H9 (cell line): ENCODE measurements around the gene PIK3R4. TPM values are rescaled to one million over a fixed set of nuclear protein-coding genes. Genes with fewer than 3 reads are reported as not detected.

ENCODE experiments used
- DNase-seq: peaks from one replicate; pipeline ENCODE4 v3.0.0-alpha.2; 2017
- H2AFZ ChIP-seq: one replicate; pipeline ENCODE4 v1.6.1; 2013; ENCODE audit warnings: mild to moderate bottlenecking, low read length, control low read depth, moderate library complexity
- H2AK5ac ChIP-seq: 2 replicates; pipeline ENCODE4 v1.6.1; 2013; ENCODE audit warnings: low read length, control low read depth, mixed read lengths; ENCODE audit not compliant: insufficient read length
- H2BK120ac ChIP-seq: one replicate; pipeline ENCODE4 v1.6.1; 2013; ENCODE audit warnings: low read depth, mild to moderate bottlenecking, low read length, control low read depth, inconsistent platforms; ENCODE audit not compliant: poor library complexity, severe bottlenecking
- H2BK12ac ChIP-seq: 2 replicates; pipeline ENCODE4 v1.6.1; 2013; ENCODE audit warnings: low read length, control low read depth, mixed read lengths, low read depth; ENCODE audit not compliant: insufficient read length
- H2BK15ac ChIP-seq: 2 replicates; pipeline ENCODE4 v1.6.1; 2013; ENCODE audit warnings: low read depth, low read length, control low read depth
- H2BK20ac ChIP-seq: one replicate; pipeline ENCODE4 v1.6.1; 2013; ENCODE audit warnings: low read depth, mild to moderate bottlenecking, low read length, control low read depth, inconsistent platforms; ENCODE audit not compliant: poor library complexity, severe bottlenecking
- H2BK5ac ChIP-seq: 2 replicates; pipeline ENCODE4 v1.6.1; 2013; ENCODE audit warnings: low read length, control low read depth, mixed read lengths; ENCODE audit not compliant: insufficient read length
- H3K14ac ChIP-seq: 2 replicates; pipeline ENCODE4 v1.6.1; 2013; ENCODE audit warnings: low read length, control low read depth; ENCODE audit not compliant: insufficient read depth
- H3K18ac ChIP-seq: 2 replicates; pipeline ENCODE4 v1.6.1; 2013; ENCODE audit warnings: low read depth, mild to moderate bottlenecking, mixed read lengths, low read length, control low read depth; ENCODE audit not compliant: insufficient read length
- H3K23ac ChIP-seq: 2 replicates; pipeline ENCODE4 v1.6.1; 2013; ENCODE audit warnings: low read length, control low read depth, mixed read lengths, low read depth; ENCODE audit not compliant: insufficient read length
- H3K23me2 ChIP-seq: 2 replicates; pipeline ENCODE4 v1.6.1; 2013; ENCODE audit warnings: low read depth, mild to moderate bottlenecking, mixed read lengths, low read length, control low read depth; ENCODE audit not compliant: insufficient read length, poor library complexity, severe bottlenecking
- H3K27ac ChIP-seq: 2 replicates; pipeline ENCODE4 v1.5.1; 2013; ENCODE audit warnings: low read length, control low read depth, mixed read lengths, low read depth; ENCODE audit not compliant: insufficient read length
- H3K27me3 ChIP-seq: 2 replicates; pipeline ENCODE4 v1.6.1; 2013; ENCODE audit warnings: low read length, control low read depth, inconsistent platforms; ENCODE audit not compliant: insufficient read depth
- H3K4ac ChIP-seq: 2 replicates; pipeline ENCODE4 v1.6.1; 2013; ENCODE audit warnings: low read depth, mild to moderate bottlenecking, control low read depth, inconsistent platforms, low read length, moderate library complexity
- H3K4me1 ChIP-seq: 2 replicates; pipeline ENCODE4 v1.6.1; 2013; ENCODE audit warnings: low read length, control low read depth, inconsistent platforms; ENCODE audit not compliant: insufficient read depth
- H3K4me2 ChIP-seq: 2 replicates; pipeline ENCODE4 v1.6.1; 2013; ENCODE audit warnings: low read length, control low read depth, mixed read lengths; ENCODE audit not compliant: insufficient read length, insufficient read depth
- H3K56ac ChIP-seq: 2 replicates; pipeline ENCODE4 v1.6.1; 2013; ENCODE audit warnings: low read depth, mild to moderate bottlenecking, mixed read lengths, low read length, control low read depth; ENCODE audit not compliant: insufficient read length
- H3K79me1 ChIP-seq: 2 replicates; pipeline ENCODE4 v1.6.1; 2013; ENCODE audit warnings: low read depth, mild to moderate bottlenecking, moderate library complexity, low read length, control low read depth, inconsistent platforms; ENCODE audit not compliant: insufficient read depth, poor library complexity, severe bottlenecking
- H3K79me2 ChIP-seq: 2 replicates; pipeline ENCODE4 v1.6.1; 2013; ENCODE audit warnings: low read length, control low read depth, inconsistent platforms; ENCODE audit not compliant: insufficient read depth
- H3K9ac ChIP-seq: 2 replicates; pipeline ENCODE4 v1.6.1; 2013; ENCODE audit warnings: low read length, control low read depth, mixed read lengths; ENCODE audit not compliant: insufficient read length; ENCODE audit errors: extremely low read depth
- H3K9me3 ChIP-seq: one replicate; pipeline ENCODE4 v1.6.1; 2013; ENCODE audit warnings: low read depth, low read length, inconsistent platforms; ENCODE audit not compliant: control insufficient read depth
- H3T11ph ChIP-seq: one replicate; pipeline ENCODE4 v1.6.1; 2013; ENCODE audit warnings: mild to moderate bottlenecking, low read length, control low read depth, inconsistent platforms
- H4K20me1 ChIP-seq: one replicate; pipeline ENCODE4 v1.6.1; 2013; ENCODE audit not compliant: control insufficient read depth, insufficient read length, insufficient read depth
- H4K5ac ChIP-seq: 2 replicates; pipeline ENCODE4 v1.6.1; 2013; ENCODE audit warnings: low read depth, mild to moderate bottlenecking, mixed read lengths, low read length, control low read depth; ENCODE audit not compliant: insufficient read length
- H4K8ac ChIP-seq: replicated peaks from 2 replicates; pipeline ENCODE4 v1.6.1; 2013; ENCODE audit warnings: low read length, control low read depth, mixed read lengths, low read depth; ENCODE audit not compliant: insufficient read length
- H4K91ac ChIP-seq: 2 replicates; pipeline ENCODE4 v1.6.1; 2013; ENCODE audit warnings: low read depth, mild to moderate bottlenecking, moderate library complexity, mixed read lengths, low read length, control low read depth; ENCODE audit not compliant: insufficient read length
- H3K27ac Mint-ChIP-seq, 3 experiments: 2 replicates in 2 of 3; 3 replicates in 1 of 3; pipeline ENCODE4 v1.8.0; 2020 to 2021; ENCODE audit warnings: mixed read lengths in 3 of 3, mild to moderate bottlenecking in 1 of 3, moderate library complexity in 1 of 3
- H3K27me3 Mint-ChIP-seq: 2 replicates; pipeline ENCODE4 v1.8.0; 2021; ENCODE audit warnings: low read depth, mild to moderate bottlenecking, moderate library complexity, mixed read lengths
- H3K36me3 Mint-ChIP-seq, 3 experiments: 2 replicates in 2 of 3; 3 replicates in 1 of 3; pipeline ENCODE4 v1.8.0; 2020 to 2021; ENCODE audit warnings: low read depth in 3 of 3, mixed read lengths in 3 of 3; ENCODE audit not compliant: insufficient read depth in 1 of 3
- H3K4me1 Mint-ChIP-seq, 2 experiments: 2 replicates each; pipeline ENCODE4 v1.8.0; 2020; ENCODE audit warnings: mixed read lengths in 2 of 2
- H3K4me3 Mint-ChIP-seq, 2 experiments: 2 replicates in 1 of 2; 3 replicates in 1 of 2; pipeline ENCODE4 v1.8.0; 2020 to 2021; ENCODE audit warnings: mild to moderate bottlenecking in 2 of 2, mixed read lengths in 2 of 2, moderate library complexity in 1 of 2
- H3K9me3 Mint-ChIP-seq, 2 experiments: 2 replicates in 1 of 2; 3 replicates in 1 of 2; pipeline ENCODE4 v1.8.0; 2020; ENCODE audit warnings: mild to moderate bottlenecking in 2 of 2, mixed read lengths in 2 of 2, moderate library complexity in 1 of 2
- WGBS: extraction: QIAGEN DNeasy Blood & Tissue Kit; methylation state at CpG from one replicate; pipeline ENCODE4 v1.1.7; 2013; ENCODE audit warnings: missing lambda C conversion rate, low lambda C conversion rate, mixed read lengths; ENCODE audit not compliant: insufficient read length; ENCODE audit errors: extremely low coverage; 5-methylcytosine and 5-hydroxymethylcytosine counted together
- total RNA-seq: library from RNA; stranded (reverse); gene quantifications from 2 replicates; pipeline ENCODE4 v1.2.1, GENCODE V29; 2021
- TF ChIP-seq, protein P1 (sequence below): fragments of 200-600 bp; sonication (generic); conservative IDR thresholded peaks from 3 replicates; pipeline ENCODE4 v1.8.0; 2021; ENCODE audit warnings: antibody characterized with exemption, mild to moderate bottlenecking

Gene PIK3R4
- total RNA-seq, 1 experiment from 2014 or later: 28.6 TPM

DNA sequence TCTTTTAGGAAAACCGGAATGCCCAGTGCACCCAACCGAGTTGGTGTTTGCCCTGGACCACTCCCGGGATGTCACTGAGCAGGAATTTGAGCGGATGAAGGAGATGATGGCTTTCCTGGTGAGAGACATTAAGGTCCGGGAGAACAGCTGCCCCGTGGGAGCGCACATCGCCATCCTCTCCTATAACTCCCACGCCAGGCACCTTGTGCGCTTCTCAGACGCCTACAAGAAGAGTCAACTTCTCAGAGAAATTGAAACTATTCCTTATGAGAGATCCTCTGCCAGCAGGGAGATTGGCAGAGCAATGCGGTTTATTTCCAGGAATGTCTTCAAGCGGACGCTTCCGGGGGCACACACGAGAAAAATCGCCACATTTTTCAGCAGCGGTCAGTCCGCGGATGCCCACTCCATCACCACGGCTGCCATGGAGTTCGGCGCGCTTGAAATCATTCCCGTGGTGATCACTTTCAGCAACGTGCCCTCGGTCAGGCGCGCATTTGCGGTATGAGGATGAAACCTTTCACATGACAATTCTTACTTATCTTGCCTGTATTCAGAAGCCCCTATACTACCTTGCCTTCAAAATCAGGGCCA lies 97.5 kb downstream of the PIK3R4 start:
- H3K36me3 Mint-ChIP-seq: no peaks in the 10 kb centered on the region
- Histone ChIP-seq H3K4ac (no peak overlapping the region), H2BK12ac (no peak overlapping the region), H3T11ph (no peak overlapping the region), H3K23ac (no peak overlapping the region), H4K20me1 (no peaks in the 10 kb centered on the region), H3K79me2 (no peaks in the 10 kb centered on the region), H3K4me2 (no peak overlapping the region), H3K4me1 (no peaks in the 10 kb centered on the region), H4K5ac (no peak overlapping the region), H3K27ac (no peak overlapping the region), H2AFZ (no peak overlapping the region), H4K91ac (no peak overlapping the region), H3K56ac (no peak overlapping the region), H3K14ac (no peak overlapping the region), H3K23me2 (no peaks in the 10 kb centered on the region), H2BK20ac (no peak overlapping the region), H3K18ac (no peak overlapping the region), H3K27me3 (no peaks in the 10 kb centered on the region), H4K8ac (no peak overlapping the region), H2BK15ac (no peak overlapping the region), H3K9ac (no peak overlapping the region), H2BK120ac (no peak overlapping the region), H3K9me3 (no peaks in the 10 kb centered on the region), H2BK5ac (no peak overlapping the region), H3K79me1 (no peaks in the 10 kb centered on the region), H2AK5ac (no peak overlapping the region)
- no peaks in the 10 kb centered on the region for H3K9me3 Mint-ChIP-seq
- DNase-seq: no peak
- WGBS: no CpG with 5 or more reads among the region's 30 CpGs
- H3K27me3 Mint-ChIP-seq: no peaks in the 10 kb centered on the region; the same call in 1 of the 2 replicates
- no peak overlapping the region for H3K27ac Mint-ChIP-seq
- TF ChIP-seq, protein P1, sequence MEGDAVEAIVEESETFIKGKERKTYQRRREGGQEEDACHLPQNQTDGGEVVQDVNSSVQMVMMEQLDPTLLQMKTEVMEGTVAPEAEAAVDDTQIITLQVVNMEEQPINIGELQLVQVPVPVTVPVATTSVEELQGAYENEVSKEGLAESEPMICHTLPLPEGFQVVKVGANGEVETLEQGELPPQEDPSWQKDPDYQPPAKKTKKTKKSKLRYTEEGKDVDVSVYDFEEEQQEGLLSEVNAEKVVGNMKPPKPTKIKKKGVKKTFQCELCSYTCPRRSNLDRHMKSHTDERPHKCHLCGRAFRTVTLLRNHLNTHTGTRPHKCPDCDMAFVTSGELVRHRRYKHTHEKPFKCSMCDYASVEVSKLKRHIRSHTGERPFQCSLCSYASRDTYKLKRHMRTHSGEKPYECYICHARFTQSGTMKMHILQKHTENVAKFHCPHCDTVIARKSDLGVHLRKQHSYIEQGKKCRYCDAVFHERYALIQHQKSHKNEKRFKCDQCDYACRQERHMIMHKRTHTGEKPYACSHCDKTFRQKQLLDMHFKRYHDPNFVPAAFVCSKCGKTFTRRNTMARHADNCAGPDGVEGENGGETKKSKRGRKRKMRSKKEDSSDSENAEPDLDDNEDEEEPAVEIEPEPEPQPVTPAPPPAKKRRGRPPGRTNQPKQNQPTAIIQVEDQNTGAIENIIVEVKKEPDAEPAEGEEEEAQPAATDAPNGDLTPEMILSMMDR: no peak
- H3K4me1 Mint-ChIP-seq: no peaks in the 10 kb centered on the region
- no peak overlapping the region for H3K4me3 Mint-ChIP-seq
